ENCODE results near the gene PPIF.

DNA sequence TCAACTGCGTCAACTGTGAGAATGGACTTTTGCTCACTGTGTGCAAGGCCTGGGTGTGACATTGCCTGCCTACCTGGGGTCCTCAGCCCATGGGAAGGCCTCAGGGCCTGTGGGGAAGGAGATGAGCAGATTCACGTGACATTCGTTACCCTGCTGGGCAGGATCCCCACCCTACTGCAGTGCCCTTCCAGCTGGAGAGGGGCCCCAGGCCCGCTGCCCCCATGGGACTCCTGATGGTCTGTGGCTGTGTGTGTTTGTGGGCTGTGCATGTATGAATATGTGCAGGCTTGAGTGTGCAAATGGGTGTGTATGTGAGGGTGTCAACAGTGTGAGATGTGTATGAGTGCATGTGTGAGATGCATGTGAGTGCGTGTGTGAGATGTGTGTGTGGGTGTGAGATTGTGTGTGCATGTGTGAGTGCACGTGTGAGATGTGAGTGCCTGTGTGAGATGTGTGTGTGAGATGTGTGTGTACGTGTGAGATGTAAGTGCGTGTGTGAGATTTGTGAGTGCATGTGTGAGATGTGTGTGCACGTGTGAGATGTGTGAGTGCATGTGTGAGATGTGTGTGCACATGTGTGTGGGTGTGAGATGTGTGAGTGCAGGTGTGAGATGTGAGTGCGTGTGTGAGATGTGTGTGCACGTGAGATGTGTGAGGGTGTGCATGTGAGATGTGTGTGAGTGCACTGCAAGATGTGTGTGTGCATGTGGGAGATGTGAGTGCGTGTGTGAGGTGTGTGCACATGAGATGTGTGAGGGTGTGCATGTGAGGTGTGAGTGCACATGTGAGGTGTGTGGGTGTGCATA is 29.7 kb downstream of the PPIF start:
- TF ChIP-seq CTCF (optimal IDR thresholded peaks at IDR 0.05 in 1 of 3, IDR thresholded peaks at IDR 0.05 in 1 of 3, conservative IDR thresholded peaks at IDR 0.05 in 1 of 3; ENCODE audit: extremely low read depth in 1 of 3, insufficient read depth in 2 of 3, low read length in 3 of 3) (no peak), EZH2 (IDR thresholded peaks at IDR 0.05; ENCODE audit: low read length) (no peak)

All from keratinocyte (primary cell).